Left colon (tissue), 2 donors: ENCODE results near the gene FCSK. TPM values are rescaled to one million over a fixed set of nuclear protein-coding genes. Genes with fewer than 3 reads are reported as not detected.

ENCODE experiments used
- ATAC-seq: fragments of 200-7000 bp; cut with Tn5 transposase; one replicate; pipeline ENCODE4 v1.9.1; 2020; ENCODE audit warnings: mild to moderate bottlenecking, moderate library complexity
- DNase-seq, 2 donors: peaks; one replicate each; pipeline ENCODE4 v3.0.0-alpha.2; 2020
- intact Hi-C, 2 donors: fragments of 100-400 bp; cut with DNase I in 1 of 2; cut with micrococcal nuclease in 1 of 2; formaldehyde crosslinking; loops; one replicate each; pipeline versions ENCODE4 v1.11.2 to v1.14.0; 2022; cut with DNase I, micrococcal nuclease
- total RNA-seq, 2 donors: library from RNA; stranded (reverse); fragmentation: NEBNext Ultra II Directional; extraction: Animal tissue kit (Norgen Biotek cat#: 25700); gene quantifications; one replicate each; pipeline ENCODE4 v1.2.1, GENCODE V29; 2021
- donor health status: DM: no; HTN: no; CAD: no.
- donor health status: DM: yes; HTN: yes; CAD: no.

FCSK gene
- total RNA-seq, 2 donors from 2014 or later: 36.5 to 48.8 TPM

DNA sequence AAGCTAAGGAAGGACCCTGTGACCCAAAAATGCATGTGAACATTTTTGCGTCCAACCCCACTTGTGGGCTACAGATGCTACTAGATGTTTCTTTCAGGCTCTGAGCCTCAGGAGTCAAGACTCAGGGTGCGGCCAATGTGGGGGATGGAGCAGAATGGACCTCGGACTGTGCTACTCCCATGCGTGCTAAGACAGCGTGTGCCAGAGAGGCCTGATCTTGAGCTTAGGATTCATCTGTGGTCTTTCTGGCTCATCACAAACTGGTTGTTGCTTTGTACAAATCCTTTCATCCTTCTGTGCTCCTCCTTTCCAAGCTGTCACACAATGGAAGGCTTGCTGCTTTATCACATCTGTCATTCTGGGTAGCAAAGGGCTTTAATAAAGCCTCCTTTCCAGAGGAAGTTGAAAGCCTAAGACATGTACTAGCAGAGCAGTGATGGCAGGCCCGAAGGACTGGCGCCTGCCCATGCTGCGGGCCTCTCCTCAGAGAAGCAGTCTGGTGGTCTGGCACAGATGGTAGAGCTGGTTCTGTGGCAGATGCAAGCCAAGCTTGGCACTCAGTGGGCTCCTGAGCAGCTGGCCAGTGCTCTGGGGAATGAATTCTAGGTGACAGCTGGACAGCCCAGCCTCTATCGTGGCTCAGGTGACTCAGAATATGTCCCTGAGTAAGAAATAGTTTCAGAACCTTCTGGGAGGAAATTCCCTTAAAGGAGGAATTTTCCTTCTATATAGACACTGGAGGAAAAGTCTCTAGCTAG lies 41.2 kb downstream of the FCSK start:
- intact Hi-C loops: no loop called here
- ATAC-seq (peak; percentile 50), DNase-seq (no peak)

- intact Hi-C loops: no loop called here
- no peak for ATAC-seq
- no peak for DNase-seq
Observed at GRCh38 chr16:70496513-70496912, 42.1 kb downstream of the FCSK start.

- intact Hi-C loops: no loop called here
- ATAC-seq (no peak), DNase-seq (no peak)
Observed at GRCh38 chr16:70508752-70509151, 54.4 kb downstream of the FCSK start.

GRCh38 chr16:70510216-70510615 lies 55.8 kb downstream of the FCSK start:
- DNase-seq: no peak
- ATAC-seq: no peak
- intact Hi-C loops: no loop called here

- ATAC-seq: no peak
- intact Hi-C loops: no loop called here
- DNase-seq: no peak
Observed at GRCh38 chr16:70511833-70512232, 57.4 kb downstream of the FCSK start.

DNA sequence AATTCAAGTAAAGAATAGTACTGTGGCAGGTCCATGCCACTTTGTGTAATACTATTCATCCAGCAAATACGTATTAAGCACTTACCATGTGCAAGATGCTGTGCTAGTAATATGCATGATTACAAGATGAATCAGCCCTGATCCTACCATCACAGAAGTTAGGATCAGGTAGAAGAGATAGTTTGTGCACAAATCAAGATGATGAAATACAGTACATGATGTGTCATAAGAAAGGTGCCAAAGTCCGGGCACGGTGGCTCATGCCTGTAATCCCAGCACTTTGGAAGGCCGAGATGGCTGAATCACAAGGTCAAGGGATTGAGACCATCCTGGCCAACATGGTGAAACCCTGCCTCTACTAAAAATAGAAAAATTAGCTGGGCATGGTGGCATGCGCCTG lies 58.1 kb downstream of the FCSK start:
- intact Hi-C loops: no loop called here
- DNase-seq: no peak
- ATAC-seq: no peak

DNA sequence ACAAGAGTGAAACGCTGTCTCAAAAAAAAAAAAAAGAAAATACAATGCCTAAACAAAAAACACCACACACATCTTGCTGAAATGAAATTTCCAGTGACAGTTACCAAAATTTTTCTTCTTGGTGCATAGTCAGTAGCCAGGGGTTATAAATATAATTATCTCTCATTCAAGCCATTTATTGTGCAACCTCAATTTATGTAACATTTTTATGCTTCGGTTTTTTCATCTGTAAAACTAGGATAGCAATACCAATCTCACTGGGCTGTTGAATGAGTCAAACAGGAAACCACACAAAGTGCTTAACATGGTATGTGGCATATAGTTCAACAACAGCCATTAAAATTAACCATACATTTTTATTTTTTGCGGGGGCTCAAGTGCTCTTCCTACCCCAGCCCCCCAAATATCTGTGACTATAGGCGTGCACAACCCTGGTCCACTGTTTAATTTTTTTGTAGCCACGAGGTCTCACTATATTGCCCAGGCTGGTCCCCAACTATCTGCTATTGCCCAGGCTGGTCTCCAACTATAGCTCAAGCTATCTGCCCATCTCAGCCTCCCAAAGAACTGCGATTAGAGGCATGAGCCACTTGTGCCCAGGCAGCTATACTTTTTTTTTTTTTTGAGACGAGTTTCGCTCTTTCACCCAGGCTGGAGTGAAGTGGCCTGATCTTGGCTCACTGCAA lies 66.4 kb downstream of the FCSK start:
- no peak for DNase-seq
- ATAC-seq: no peak
- intact Hi-C loops: loop anchor here in 1 of 2 donors (10.0 kb wide), 1 partner anchor 134 kb away; no protein-coding TSS in a partner anchor

DNA sequence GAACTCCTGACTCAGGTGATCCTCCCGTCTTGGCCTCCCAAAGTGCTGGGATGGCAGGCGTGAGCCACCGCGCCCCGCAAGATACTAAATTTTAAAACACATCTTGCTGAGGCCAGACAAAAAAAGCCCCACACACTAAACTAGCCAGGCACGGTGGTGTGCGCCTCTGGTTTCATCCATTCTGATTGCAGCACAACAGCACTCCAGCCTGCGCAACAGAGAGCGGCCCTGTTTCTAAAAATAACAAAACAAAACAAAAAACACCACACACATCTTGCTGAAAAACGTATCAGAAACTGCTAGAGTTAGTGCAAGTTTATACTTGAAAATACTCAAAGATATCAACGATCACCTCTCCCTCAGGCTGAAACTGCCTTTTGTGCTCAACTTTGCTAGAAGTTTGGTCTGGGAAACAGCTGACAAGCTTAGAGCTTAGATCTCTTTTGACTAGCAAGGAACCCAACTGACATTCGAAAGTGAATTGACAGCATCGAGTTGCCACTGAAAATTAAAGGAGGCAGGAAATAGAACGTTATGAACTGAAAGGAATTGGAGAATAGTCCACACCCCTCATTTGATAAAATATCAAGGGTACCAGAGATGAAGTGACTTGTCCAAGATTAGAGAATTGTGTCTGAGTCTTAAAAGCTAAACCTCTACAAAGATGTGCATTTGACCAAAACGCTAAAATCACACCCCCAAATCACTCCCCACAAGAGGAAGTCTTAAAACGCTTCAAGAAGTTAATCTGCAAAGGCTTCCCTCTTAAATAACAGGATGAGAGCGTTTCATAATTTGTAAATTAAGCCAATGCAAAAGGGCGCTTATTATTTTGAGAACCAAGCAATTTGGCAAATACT lies 68.1 kb downstream of the FCSK start:
- ATAC-seq (no peak), DNase-seq (no peak)
- intact Hi-C loops: loop anchor here in 1 of 2 donors (10.0 kb wide), 1 partner anchor 132 kb away; no protein-coding TSS in a partner anchor

GRCh38 chr16:70523076-70523742 lies 68.8 kb downstream of the FCSK start, which contains the start of gene COG4:
COG4 (minus strand) TSS chr16:70523554; CDS start chr16:70523543, 11 bp downstream.
- ATAC-seq (peak; percentile 85), DNase-seq (peak; percentile 86 to 92)
- intact Hi-C loops: loop anchor here in 1 of 2 donors (10.0 kb wide), 1 partner anchor 132 kb away; no protein-coding TSS in a partner anchor

DNA sequence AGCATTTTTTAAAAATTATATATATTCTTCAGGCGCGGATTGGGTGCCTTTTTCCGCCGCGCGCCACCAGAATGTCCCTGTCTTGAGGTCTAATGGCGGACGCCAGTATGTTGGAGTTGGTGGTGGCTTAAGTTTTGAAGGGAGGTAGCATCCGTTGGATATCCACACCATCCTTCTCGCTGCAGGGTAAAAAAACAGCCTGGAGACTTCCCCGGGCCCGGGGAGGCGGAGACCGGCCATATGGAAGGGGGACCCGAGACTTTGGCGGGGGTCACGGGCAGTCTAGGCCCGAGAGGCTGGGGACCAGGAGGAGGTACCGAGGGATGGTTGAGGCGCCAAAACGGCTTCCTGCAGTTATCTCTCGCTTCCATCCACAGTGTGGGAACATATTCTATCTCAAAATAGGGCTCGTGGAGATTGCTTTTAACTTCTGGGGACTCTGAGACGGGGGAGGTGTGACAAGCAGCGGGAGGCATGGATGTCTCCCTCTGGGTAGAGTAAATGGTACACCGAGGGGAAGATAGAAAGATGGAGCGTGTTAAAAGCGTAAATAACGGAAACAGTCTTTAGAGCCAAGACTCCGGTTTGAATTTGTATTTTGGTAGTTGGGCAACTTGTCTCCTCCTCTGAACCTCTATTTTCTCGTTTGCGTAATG lies 69.5 kb downstream of the FCSK start, which contains the start of gene SF3B3:
Gene SF3B3 (plus strand): TSS at position 74 of the 656 bp plus-strand sequence. CDS start 2,841 bp downstream, outside the sequence.
- peak; percentile 79 for ATAC-seq
- intact Hi-C loops: loop anchor here in 1 of 2 donors (10.0 kb wide), 1 partner anchor 131 kb away; no protein-coding TSS in a partner anchor
- DNase-seq: peak; percentile 64 to 77

DNA sequence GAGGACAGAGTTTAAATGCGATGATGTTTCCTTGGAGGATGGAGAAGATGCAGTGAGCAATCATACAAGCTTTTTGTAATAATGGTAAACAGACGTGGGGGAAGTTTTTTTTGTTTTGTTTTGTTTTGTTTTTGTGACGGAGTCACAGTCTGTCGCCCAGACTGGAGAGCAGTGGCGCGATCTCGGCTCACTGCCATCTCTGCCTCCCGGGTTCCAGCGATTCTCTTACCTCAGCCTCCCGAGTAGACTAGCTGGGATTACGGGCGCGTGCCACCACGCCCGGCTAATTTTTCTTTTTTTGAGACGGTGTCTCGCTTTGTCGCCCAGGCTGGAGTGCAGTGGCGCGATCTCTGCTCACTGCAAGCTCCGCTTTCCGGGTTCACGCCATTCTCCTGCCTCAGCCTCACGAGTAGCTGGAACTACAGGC lies 70.0 kb downstream of the FCSK start:
- peak; percentile 35 to 41 for DNase-seq
- intact Hi-C loops: loop anchor here in 1 of 2 donors (10.0 kb wide), 1 partner anchor 130 kb away; no protein-coding TSS in a partner anchor
- peak; percentile 34 for ATAC-seq

DNA sequence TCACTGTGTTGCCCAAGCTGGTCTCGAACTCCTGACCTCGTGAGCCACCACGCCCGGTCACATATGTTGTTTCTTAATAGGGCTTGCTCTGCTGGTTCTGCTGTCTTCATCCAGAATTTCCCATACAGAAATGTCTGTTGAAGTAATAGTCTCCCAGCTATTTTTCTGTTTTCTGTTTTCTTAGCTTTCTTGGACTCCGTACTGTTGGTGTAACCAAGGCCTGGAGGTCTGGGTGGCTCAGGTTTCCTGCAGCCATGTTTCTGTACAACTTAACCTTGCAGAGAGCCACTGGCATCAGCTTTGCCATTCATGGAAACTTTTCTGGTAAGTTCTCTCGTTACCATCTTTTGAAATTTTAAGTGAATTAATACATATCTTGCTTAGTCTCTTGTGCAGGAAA lies 72.0 kb downstream of the FCSK start:
- ATAC-seq: no peak
- no peak for DNase-seq
- intact Hi-C loops: loop anchor here in 1 of 2 donors (10.0 kb wide), 1 partner anchor 128 kb away; no protein-coding TSS in a partner anchor

GRCh38 chr16:70527315-70527996 lies 73.1 kb downstream of the FCSK start:
- ATAC-seq (no peak), DNase-seq (no peak)
- intact Hi-C loops: loop anchor here in 1 of 2 donors (10.0 kb wide), 1 partner anchor 127 kb away; no protein-coding TSS in a partner anchor

DNA sequence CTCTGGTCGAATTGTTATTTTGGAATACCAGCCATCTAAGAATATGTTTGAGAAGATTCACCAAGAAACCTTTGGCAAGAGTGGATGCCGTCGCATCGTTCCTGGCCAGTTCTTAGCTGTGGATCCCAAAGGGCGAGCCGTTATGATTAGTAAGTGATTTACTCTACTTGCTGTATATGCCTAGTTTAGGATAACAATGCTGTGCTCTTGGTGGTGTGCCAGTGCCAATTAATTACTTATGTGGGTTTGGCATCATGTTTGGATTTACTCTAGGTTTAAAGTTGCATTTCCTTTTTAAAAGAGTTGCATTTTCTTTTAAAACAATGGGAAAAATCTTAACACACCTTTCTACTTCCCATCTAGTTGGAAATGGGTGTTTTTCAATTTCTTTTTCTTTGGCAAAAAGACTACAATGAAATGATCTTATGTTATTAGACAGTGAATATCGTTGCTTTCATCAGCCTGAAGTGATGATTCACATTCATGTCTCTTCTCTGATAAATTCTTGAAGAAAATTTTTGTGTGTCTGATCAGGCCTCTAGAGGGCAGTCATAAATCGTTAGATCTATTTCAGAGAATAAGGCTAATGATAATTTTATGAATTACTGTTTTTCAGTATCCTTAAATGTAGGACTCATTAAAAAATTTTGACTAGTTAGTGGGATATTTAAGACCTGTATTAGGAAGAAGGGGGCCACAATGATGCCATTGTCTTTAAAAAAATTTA lies 74.8 kb downstream of the FCSK start:
- DNase-seq (no peak), ATAC-seq (no peak)
- intact Hi-C loops: loop anchor here in 1 of 2 donors (10.0 kb wide), 1 partner anchor 126 kb away; no protein-coding TSS in a partner anchor
